ENCODE measurements around the gene GRID2.

The GRID2 gene

GRCh38 chr4:93053140-93053539, 749.4 kb downstream of the GRID2 start:
- in situ Hi-C loops (cut with MboI; ENCODE audit: low sequenced_read_pairs), result no loop called here

GRCh38 chr4:93061826-93062225, 758.1 kb downstream of the GRID2 start:
- in situ Hi-C loops (cut with MboI; ENCODE audit: low sequenced_read_pairs), result no loop called here

GRCh38 chr4:93063325-93063724, 759.6 kb downstream of the GRID2 start:
- in situ Hi-C loops (cut with MboI; ENCODE audit: low sequenced_read_pairs), result no loop called here

- in situ Hi-C loops (cut with MboI; ENCODE audit: low sequenced_read_pairs), result no loop called here
These were observed 762.0 kb downstream of the GRID2 start for GRCh38 chr4:93065790-93066189.

GRCh38 chr4:93066749-93067148, 763.0 kb downstream of the GRID2 start:
- in situ Hi-C loops (cut with MboI; ENCODE audit: low sequenced_read_pairs), result no loop called here

- in situ Hi-C loops (cut with MboI; ENCODE audit: low sequenced_read_pairs), result no loop called here
These were observed 768.5 kb downstream of the GRID2 start for GRCh38 chr4:93072292-93072691.

- in situ Hi-C loops (cut with MboI; ENCODE audit: low sequenced_read_pairs), result no loop called here
These were observed 776.5 kb downstream of the GRID2 start for GRCh38 chr4:93080316-93080715.

- in situ Hi-C loops (cut with MboI; ENCODE audit: low sequenced_read_pairs), result no loop called here
These were observed 781.0 kb downstream of the GRID2 start for GRCh38 chr4:93084599-93085305.

- in situ Hi-C loops (cut with MboI; ENCODE audit: low sequenced_read_pairs), result no loop called here
These were observed 782.6 kb downstream of the GRID2 start for GRCh38 chr4:93086356-93086755.

- in situ Hi-C loops (cut with MboI; ENCODE audit: low sequenced_read_pairs), result no loop called here
These were observed 789.0 kb downstream of the GRID2 start for GRCh38 chr4:93092765-93093164.

- in situ Hi-C loops (cut with MboI; ENCODE audit: low sequenced_read_pairs), result no loop called here
These were observed 799.3 kb downstream of the GRID2 start for GRCh38 chr4:93103042-93103441.

- in situ Hi-C loops (cut with MboI; ENCODE audit: low sequenced_read_pairs), result no loop called here
These were observed 812.9 kb downstream of the GRID2 start for GRCh38 chr4:93116624-93117023.

- in situ Hi-C loops (cut with MboI; ENCODE audit: low sequenced_read_pairs), result no loop called here
These were observed 823.7 kb downstream of the GRID2 start for GRCh38 chr4:93127489-93127888.

GRCh38 chr4:93132631-93133030, 828.9 kb downstream of the GRID2 start:
- in situ Hi-C loops (cut with MboI; ENCODE audit: low sequenced_read_pairs), result no loop called here

- in situ Hi-C loops (cut with MboI; ENCODE audit: low sequenced_read_pairs), result no loop called here
These were observed 835.4 kb downstream of the GRID2 start for GRCh38 chr4:93139118-93139517.

- in situ Hi-C loops (cut with MboI; ENCODE audit: low sequenced_read_pairs), result no loop called here
These were observed 840.1 kb downstream of the GRID2 start for GRCh38 chr4:93143902-93144301.

GRCh38 chr4:93144644-93145043, 840.9 kb downstream of the GRID2 start:
- in situ Hi-C loops (cut with MboI; ENCODE audit: low sequenced_read_pairs), result no loop called here

- in situ Hi-C loops (cut with MboI; ENCODE audit: low sequenced_read_pairs), result no loop called here
These were observed 843.9 kb downstream of the GRID2 start for GRCh38 chr4:93147524-93148212.

- in situ Hi-C loops (cut with MboI; ENCODE audit: low sequenced_read_pairs), result no loop called here
These were observed 848.7 kb downstream of the GRID2 start for GRCh38 chr4:93152491-93152890.

GRCh38 chr4:93157986-93158385, 854.2 kb downstream of the GRID2 start:
- in situ Hi-C loops (cut with MboI; ENCODE audit: low sequenced_read_pairs), result no loop called here

- in situ Hi-C loops (cut with MboI; ENCODE audit: low sequenced_read_pairs), result no loop called here
These were observed 864.3 kb downstream of the GRID2 start for GRCh38 chr4:93168053-93168452.

GRCh38 chr4:93169966-93170365, 866.2 kb downstream of the GRID2 start:
- in situ Hi-C loops (cut with MboI; ENCODE audit: low sequenced_read_pairs), result no loop called here

- in situ Hi-C loops (cut with MboI; ENCODE audit: low sequenced_read_pairs), result no loop called here
These were observed 870.8 kb downstream of the GRID2 start for GRCh38 chr4:93174598-93174997.
